GM12878 (cell line): Measurements from ENCODE around the gene MEGF6. TPM values are rescaled to one million over a fixed set of nuclear protein-coding genes. Genes with fewer than 3 reads are reported as not detected.

ENCODE experiments used
- ATAC-seq: fragments of 200-7000 bp; cut with Tn5 transposase; 3 replicates; pipeline ENCODE4 v1.9.1; 2020; ENCODE audit warnings: mild to moderate bottlenecking, moderate library complexity
- BruUV-seq: library from RNA; stranded (reverse); fragments of 400-500 nt; replicated peaks from 2 replicates; lab custom pipeline; 2021; lab: Mats Ljungman, UMichigan
- CTCF ChIA-PET: fragments of 300-600 bp; sonication (Branson Sonifier 250); formaldehyde crosslinking; extraction: SDS; loops from one replicate; lab custom pipeline; 2021; ENCODE audit warnings: inconsistent platforms; lab: Yijun Ruan, JAX
- POLR2A ChIA-PET: fragments of 350-600 bp; formaldehyde crosslinking; extraction: SDS; loops from one replicate; lab custom pipeline; 2021; ENCODE audit warnings: inconsistent platforms; lab: Charles Lee
- RAD21 ChIA-PET: fragments of 300-600 bp; sonication (Branson Sonifier 250); formaldehyde crosslinking; loops from one replicate; lab custom pipeline; 2023; ENCODE audit warnings: antibody characterized with exemption; ENCODE audit not compliant: unreplicated experiment; lab: Charles Lee
- SMC1A ChIA-PET: fragments of 300-600 bp; sonication (Branson Sonifier 250); formaldehyde crosslinking; loops from one replicate; lab custom pipeline; 2023; ENCODE audit not compliant: unreplicated experiment, uncharacterized antibody; lab: Charles Lee
- DNase-seq: peaks from one replicate; pipeline ENCODE4 v3.0.0-alpha.2; 2011; ENCODE audit warnings: low read depth, low spot score
- FAIRE-seq: peaks from 3 replicates; lab custom pipeline; 2011; peaks lifted over from hg19 to GRCh38; lab: Jason Lieb, UNC
- H2AFZ ChIP-seq: 2 replicates; pipeline ENCODE4 v1.6.0; 2011; ENCODE audit warnings: low read depth, low read length, control low read depth; ENCODE audit not compliant: control insufficient read depth
- H3K27ac ChIP-seq: 2 replicates; pipeline ENCODE4 v1.5.1; 2011; ENCODE audit warnings: control low read depth; ENCODE audit not compliant: control insufficient read depth, insufficient read depth
- H3K27me3 ChIP-seq, 2 experiments: replicated peaks in 1 of 2; 2 replicates each; pipeline versions ENCODE4 v1.6.0 to v1.6.1; 2011; ENCODE audit warnings: low read length in 1 of 2; ENCODE audit not compliant: control insufficient read depth in 2 of 2, insufficient read depth in 2 of 2
- H3K36me3 ChIP-seq, 2 experiments: 2 replicates each; pipeline ENCODE4 v1.5.1; 2011; ENCODE audit warnings: low read length in 1 of 2; ENCODE audit not compliant: control insufficient read depth in 2 of 2, insufficient read depth in 2 of 2
- H3K4me1 ChIP-seq: 2 replicates; pipeline ENCODE4 v1.6.1; 2011; ENCODE audit warnings: mild to moderate bottlenecking, low read length, moderate library complexity, mixed read lengths; ENCODE audit not compliant: control insufficient read depth, insufficient read depth
- H3K4me2 ChIP-seq: 2 replicates; pipeline ENCODE4 v1.6.0; 2011; ENCODE audit warnings: control low read depth; ENCODE audit not compliant: control insufficient read depth, insufficient read depth
- H3K4me3 ChIP-seq: fragments of 200-600 bp; sonication (generic); 2 replicates; pipeline ENCODE4 v1.5.1; 2016
- H3K79me2 ChIP-seq: 2 replicates; pipeline ENCODE4 v1.6.0; 2011; ENCODE audit warnings: low read length; ENCODE audit not compliant: control insufficient read depth, insufficient read depth
- H3K9ac ChIP-seq: 2 replicates; pipeline ENCODE4 v1.8.0; 2011; ENCODE audit warnings: low read length, control low read depth, mixed read lengths; ENCODE audit not compliant: control insufficient read depth, insufficient read depth
- H3K9me3 ChIP-seq: replicated peaks from 3 replicates; pipeline ENCODE4 v1.5.1; 2011; ENCODE audit warnings: mild to moderate bottlenecking, low read length; ENCODE audit not compliant: control insufficient read depth, insufficient read depth
- H4K20me1 ChIP-seq: 2 replicates; pipeline ENCODE4 v1.6.0; 2011; ENCODE audit not compliant: control insufficient read depth, insufficient read depth
- ATF2 ChIP-seq: IDR thresholded peaks from 2 replicates; pipeline ENCODE4 v1.6.1; 2012; ENCODE audit warnings: low read length, inconsistent platforms
- BACH1 ChIP-seq: fragments of 450-650 bp; IDR thresholded peaks from 2 replicates; pipeline ENCODE4 v1.6.1; 2017; ENCODE audit warnings: mild to moderate bottlenecking, borderline replicate concordance
- BMI1 ChIP-seq: fragments of 450-650 bp; IDR thresholded peaks from 2 replicates; pipeline ENCODE4 v1.6.1; 2016; ENCODE audit warnings: mild to moderate bottlenecking, moderate library complexity, borderline replicate concordance
- CEBPB ChIP-seq, 2 experiments: fragments of 150-350 bp in 1 of 2; IDR thresholded peaks; 2 replicates each; pipeline ENCODE4 v1.6.1; 2012 to 2014; ENCODE audit warnings: low read depth in 2 of 2, low read length in 2 of 2, borderline replicate concordance in 1 of 2, inconsistent platforms in 1 of 2
- EED ChIP-seq: sonication (generic); IDR thresholded peaks from 2 replicates; pipeline ENCODE4 v1.6.1; 2016; ENCODE audit warnings: antibody characterized with exemption, low read depth
- ELK1 ChIP-seq: IDR thresholded peaks from 2 replicates; pipeline ENCODE4 v1.6.1; 2012; ENCODE audit warnings: low read depth, low read length, improper control_type of control experiment
- EP300 ChIP-seq, 2 experiments: fragments of 150-350 bp in 1 of 2; IDR thresholded peaks; 2 replicates each; pipeline ENCODE4 v1.6.1; 2011 to 2012; ENCODE audit warnings: low read depth in 2 of 2, low read length in 2 of 2, borderline replicate concordance in 1 of 2, improper control_type of control experiment in 1 of 2, inconsistent platforms in 1 of 2; ENCODE audit not compliant: control insufficient read depth in 1 of 2
- KDM1A ChIP-seq: fragments of 200-600 bp; sonication (generic); IDR thresholded peaks from 2 replicates; pipeline ENCODE4 v1.6.1; 2016; ENCODE audit warnings: borderline replicate concordance
- KLF5 ChIP-seq: fragments of 450-650 bp; IDR thresholded peaks from 2 replicates; pipeline ENCODE4 v1.6.1; 2014; ENCODE audit warnings: mild to moderate bottlenecking; ENCODE audit not compliant: partially characterized antibody
- LARP7 ChIP-seq: fragments of 450-650 bp; IDR thresholded peaks from 2 replicates; pipeline ENCODE4 v1.6.1; 2017; ENCODE audit warnings: mild to moderate bottlenecking
- NKRF ChIP-seq: fragments of 450-650 bp; conservative IDR thresholded peaks from 2 replicates; pipeline ENCODE4 v1.6.1; 2017; ENCODE audit warnings: mild to moderate bottlenecking, moderate library complexity
- SRF ChIP-seq, 2 experiments: IDR thresholded peaks; 2 replicates each; pipeline ENCODE4 v1.6.1; 2011; ENCODE audit warnings: low read depth in 2 of 2, low read length in 2 of 2, mild to moderate bottlenecking in 1 of 2, moderate library complexity in 1 of 2
- SUPT20H ChIP-seq: IDR thresholded peaks from 2 replicates; pipeline ENCODE4 v1.6.1; 2011; ENCODE audit warnings: low read depth, mild to moderate bottlenecking, low read length, moderate library complexity, borderline replicate concordance; ENCODE audit not compliant: control insufficient read depth
- SUZ12 ChIP-seq: fragments of 200-600 bp; sonication (generic); IDR thresholded peaks from one replicate; pipeline ENCODE4 v1.6.1; 2018; ENCODE audit warnings: antibody characterized with exemption, mild to moderate bottlenecking; ENCODE audit not compliant: unreplicated experiment
- TBL1XR1 ChIP-seq: IDR thresholded peaks from 2 replicates; pipeline ENCODE4 v1.6.1; 2012; ENCODE audit warnings: low read depth, low read length, improper control_type of control experiment
- TCF12 ChIP-seq: IDR thresholded peaks from 2 replicates; pipeline ENCODE4 v1.6.1; 2011; ENCODE audit warnings: low read depth, mild to moderate bottlenecking, low read length
- TCF3 ChIP-seq: IDR thresholded peaks from 2 replicates; pipeline ENCODE4 v1.6.1; 2012; ENCODE audit warnings: low read depth, mild to moderate bottlenecking, low read length, borderline replicate concordance; ENCODE audit not compliant: insufficient read depth
- TCF7 ChIP-seq: IDR thresholded peaks from 2 replicates; pipeline ENCODE4 v1.6.1; 2014; ENCODE audit warnings: antibody characterized with exemption, borderline replicate concordance
- ZNF622 ChIP-seq: fragments of 450-650 bp; IDR thresholded peaks from 2 replicates; pipeline ENCODE4 v1.6.1; 2017; ENCODE audit warnings: mild to moderate bottlenecking, inconsistent platforms
- WGBS: methylation state at CpG from one replicate; pipeline ENCODE4 v1.1.6; 2016; ENCODE audit warnings: low lambda C conversion rate; ENCODE audit not compliant: insufficient replicate concordance, insufficient coverage; ENCODE audit errors: missing lambda C conversion rate; 5-methylcytosine and 5-hydroxymethylcytosine counted together
- in situ Hi-C: fragments of 300-500 bp; cut with MboI; formaldehyde crosslinking; loops from 9 replicates; pipeline ENCODE4 v1.14.3; 2018; ENCODE audit warnings: mixed read lengths
- intact Hi-C: fragments of 100-400 bp; cut with micrococcal nuclease; formaldehyde crosslinking; loops from one replicate; pipeline ENCODE4 v1.14.2; 2022; ENCODE audit not compliant: unreplicated experiment
- polyA plus RNA-seq, 11 experiments: library from polyadenylated mRNA; depleted of rRNA in 4 of 11; unstranded in 6 of 11; stranded (reverse) in 5 of 11; fragments of >200 nt; fragmentation: Nextera tagmentation in 4 of 11; fragmentation: Illumina TruSeq in 1 of 11; extraction: Ambion mirVana in 4 of 11; extraction: Trizol in 1 of 11; gene quantifications; 1 replicate in 1 of 11; 2 replicates in 10 of 11; pipeline versions ENCODE4 v1.2.1 to v1.2.3, GENCODE V29; 2011 to 2016; ENCODE audit warnings: inconsistent platforms in 2 of 11, missing spikeins in 2 of 11, low read depth in 1 of 11
- total RNA-seq, 4 experiments: library from RNA; depleted of rRNA in 3 of 4; stranded (reverse); fragments of >200 nt in 3 of 4; fragmentation: Illumina TruSeq in 1 of 4; extraction: Trizol in 1 of 4; gene quantifications; 2 replicates each; pipeline versions ENCODE4 v1.2.1 to v1.2.3, GENCODE V29; 2013 to 2021

The MEGF6 gene
- total and polyA plus RNA-seq, 10 of the 15 experiments (the other 5 are each of a cell fraction or from before 2014, with no cell fraction given), result 0.03 to 0.41 TPM; not detected in 8

DNA sequence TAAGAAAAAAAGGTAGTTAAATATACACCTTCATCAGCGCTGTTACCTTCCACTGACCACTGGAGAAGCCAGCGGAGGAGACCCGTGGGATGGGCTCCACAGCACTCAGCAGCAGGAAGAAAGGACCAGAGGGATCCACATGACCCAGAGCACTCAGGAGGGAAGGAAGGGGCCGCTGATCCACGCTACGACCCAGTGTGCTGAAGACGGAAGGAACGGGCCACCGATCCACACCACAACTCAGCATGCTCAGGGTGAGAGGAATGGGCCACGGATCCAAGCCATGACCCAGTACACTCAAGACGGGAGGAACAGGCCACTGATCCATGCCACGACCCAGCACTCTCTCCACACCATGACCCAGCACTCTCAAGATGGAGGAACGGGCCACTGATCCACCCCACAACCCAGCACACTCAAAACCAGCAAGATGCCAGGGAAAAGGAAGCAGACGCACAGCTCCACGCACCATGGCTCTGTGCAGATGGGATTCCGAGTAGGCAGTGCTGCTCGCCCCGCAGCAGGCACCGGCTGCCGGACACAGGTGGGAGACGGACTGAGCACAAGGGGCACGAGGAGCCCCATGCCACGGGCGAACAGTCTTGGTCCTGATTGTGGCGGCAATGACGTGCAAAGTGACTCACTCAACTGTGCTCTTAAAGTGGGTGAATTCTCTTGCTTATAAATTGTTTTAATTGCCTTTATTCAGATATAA is 29.9 kb upstream of the MEGF6 start:
- Histone ChIP-seq H3K9ac (no peak overlapping the region), H3K4me1 (no peaks in the 10 kb centered on the region), H3K36me3 (peaks cover 6 to 11% of the 10 kb centered on the region in 2 experiments; a peak in 3 of 4 replicates), H3K4me3 (no peak overlapping the region), H3K27me3 (no peaks in the 10 kb centered on the region), H3K9me3 (no peaks in the 10 kb centered on the region), H3K4me2 (no peak overlapping the region), H4K20me1 (no peaks in the 10 kb centered on the region), H2AFZ (no peak overlapping the region), H3K27ac (no peak overlapping the region), H3K79me2 (no peaks in the 10 kb centered on the region)
- intact Hi-C loops (no loop called here), in situ Hi-C loops (no loop called here)
- TF ChIP-seq EP300 (IDR thresholded peaks at IDR 0.05; ENCODE audit: borderline replicate concordance in 1 of 2, control insufficient read depth in 1 of 2, low read depth in 2 of 2, low read length in 2 of 2), result no peak
- TF ChIP-seq KLF5, result no peak
- no peak for TF ChIP-seq EED
- TF ChIP-seq SUPT20H, result no peak
- no peak for TF ChIP-seq SRF (IDR thresholded peaks at IDR 0.05; ENCODE audit: low read depth in 2 of 2, low read length in 2 of 2)
- no peak for TF ChIP-seq ELK1
- TF ChIP-seq TBL1XR1, result no peak
- no peak for TF ChIP-seq BACH1
- no peak for TF ChIP-seq CEBPB (IDR thresholded peaks at IDR 0.05; ENCODE audit: borderline replicate concordance in 1 of 2, low read depth in 2 of 2, low read length in 2 of 2)
- TF ChIP-seq SUZ12, result no peak
- no peak for TF ChIP-seq ATF2
- TF ChIP-seq LARP7, result no peak
- no peak for TF ChIP-seq KDM1A
- no peak for TF ChIP-seq TCF7
- no peak for TF ChIP-seq TCF3
- no peak for TF ChIP-seq NKRF
- TF ChIP-seq TCF12, result no peak
- TF ChIP-seq ZNF622, result no peak
- TF ChIP-seq BMI1, result no peak
- ATAC-seq (no peak), FAIRE-seq (no peak), DNase-seq (no peak)
- POLR2A ChIA-PET, result interaction anchor here (0.6 kb wide), 1 partner anchor 9 kb away, joined by 3 read pairs; no protein-coding TSS in a partner anchor
- CTCF ChIA-PET, result no interaction called here
- RAD21 ChIA-PET, result no interaction called here
- no TSS peak for BruUV-seq
- SMC1A ChIA-PET, result no interaction called here
- 88% methylated on average over 26 of the region's 26 CpGs for WGBS
